T-helper 2 cell (primary cell): ENCODE data around the gene TRPC4AP.
A peak's percentile ranks its signal among the peaks of the same experiment; 100 is the strongest.
"Not testable (repeated sequence)": the region's sequence is repeated elsewhere in the genome, so short reads cannot be mapped to it uniquely, and the experiment has no call there.

ENCODE experiments used
- DNase-seq, 5 experiments: peaks; one replicate each; pipeline versions ENCODE4 v3.0.0 to v3.0.0-alpha.2; 2012 to 2022

TRPC4AP gene

GRCh38 chr20:35055445-35056276 is 36.9 kb downstream of the TRPC4AP start:
- DNase-seq: peak in 1 of 5 experiments; percentile 71

- DNase-seq: peak in 1 of 5 experiments; percentile 16
Observed at GRCh38 chr20:35054814-35055213, 37.8 kb downstream of the TRPC4AP start.

GRCh38 chr20:35052616-35053015 is 40.0 kb downstream of the TRPC4AP start:
- DNase-seq: not testable (repeated sequence)

- DNase-seq: peak in 1 of 5 experiments; percentile 33
Observed at GRCh38 chr20:35049776-35050352, 42.7 kb downstream of the TRPC4AP start.

- no peak for DNase-seq
Observed at GRCh38 chr20:35048739-35049138, 43.9 kb downstream of the TRPC4AP start.

GRCh38 chr20:35042268-35042667 is 50.3 kb downstream of the TRPC4AP start:
- no peak for DNase-seq

GRCh38 chr20:35040646-35041045 is 52.0 kb downstream of the TRPC4AP start:
- no peak for DNase-seq

- no peak for DNase-seq
Observed at GRCh38 chr20:35039846-35040489, 52.6 kb downstream of the TRPC4AP start.

- no peak for DNase-seq
Observed at GRCh38 chr20:35039146-35039545, 53.5 kb downstream of the TRPC4AP start.

GRCh38 chr20:35034145-35034544 is 58.5 kb downstream of the TRPC4AP start:
- DNase-seq: no peak

GRCh38 chr20:35030136-35030535 is 62.5 kb downstream of the TRPC4AP start:
- DNase-seq: no peak

- no peak for DNase-seq
Observed at GRCh38 chr20:35027301-35027700, 65.3 kb downstream of the TRPC4AP start.

- no peak for DNase-seq
Observed at GRCh38 chr20:35025116-35025515, 67.5 kb downstream of the TRPC4AP start.

- no peak for DNase-seq
Observed at GRCh38 chr20:35023624-35024023, 69.0 kb downstream of the TRPC4AP start.

- no peak for DNase-seq
Observed at GRCh38 chr20:35021831-35022230, 70.8 kb downstream of the TRPC4AP start.

- DNase-seq: no peak
Observed at GRCh38 chr20:35021063-35021462, 71.5 kb downstream of the TRPC4AP start.

GRCh38 chr20:35020108-35020928 is 72.3 kb downstream of the TRPC4AP start:
- no peak for DNase-seq

- DNase-seq: no peak
Observed at GRCh38 chr20:35018590-35019371, 73.8 kb downstream of the TRPC4AP start.

GRCh38 chr20:35017099-35017835 is 75.3 kb downstream of the TRPC4AP start:
- no peak for DNase-seq

- DNase-seq: no peak
Observed at GRCh38 chr20:35015863-35016193, 76.8 kb downstream of the TRPC4AP start.

- no peak for DNase-seq
Observed at GRCh38 chr20:35014537-35014936, 78.1 kb downstream of the TRPC4AP start.
